WERI-Rb-1 (cell line): Measurements from ENCODE around the gene TRAM2.
A peak's percentile ranks its signal among the peaks of the same experiment; 100 is the strongest.

Source experiments
- DNase-seq: peaks from one replicate; pipeline ENCODE4 v3.0.0-alpha.2; 2020
- H3K27ac ChIP-seq: fragments of 250-450 bp; sonication (Bioruptor Pico); 2 replicates; pipeline ENCODE4 v1.5.1; 2020; ENCODE audit warnings: mild to moderate bottlenecking, moderate library complexity
- H3K27me3 ChIP-seq: fragments of 250-450 bp; sonication (Bioruptor Pico); 2 replicates; pipeline ENCODE4 v1.5.1; 2021; ENCODE audit warnings: mild to moderate bottlenecking, low read depth, moderate library complexity; ENCODE audit not compliant: insufficient read depth, severe bottlenecking
- H3K36me3 ChIP-seq: fragments of 250-450 bp; sonication (Bioruptor Pico); 2 replicates; pipeline ENCODE4 v1.5.1; 2020; ENCODE audit warnings: mild to moderate bottlenecking, moderate library complexity
- H3K4me3 ChIP-seq: 2 replicates; pipeline ENCODE4 v1.5.1; 2011; ENCODE audit warnings: low read depth, mild to moderate bottlenecking, control low read depth, low read length
- H3K9me3 ChIP-seq: fragments of 250-450 bp; sonication (Bioruptor Pico); 2 replicates; pipeline ENCODE4 v1.5.1; 2021; ENCODE audit warnings: mild to moderate bottlenecking, moderate library complexity; ENCODE audit not compliant: severe bottlenecking
- CTCF ChIP-seq: IDR thresholded peaks from 2 replicates; pipeline ENCODE4 v1.5.1; 2011; ENCODE audit warnings: low read depth, mild to moderate bottlenecking, control low read depth, inconsistent platforms, low read length

Gene TRAM2

GRCh38 chr6:52518279-52518945, 58.4 kb downstream of the TRAM2 start:
- Histone ChIP-seq H3K4me3 (no peak overlapping the region), H3K27ac (no peak overlapping the region), H3K36me3 (peaks cover 33% of the 10 kb centered on the region), H3K27me3 (no peaks in the 10 kb centered on the region), H3K9me3 (no peaks in the 10 kb centered on the region)
- TF ChIP-seq CTCF, result no peak
- DNase-seq, result no peak

GRCh38 chr6:52517502-52518278, 59.2 kb downstream of the TRAM2 start:
- DNase-seq, result peak; percentile 28
- Histone ChIP-seq H3K9me3 (no peaks in the 10 kb centered on the region), H3K4me3 (no peak overlapping the region), H3K27me3 (no peaks in the 10 kb centered on the region), H3K36me3 (peaks cover 33% of the 10 kb centered on the region), H3K27ac (no peak overlapping the region)
- TF ChIP-seq CTCF, result no peak

GRCh38 chr6:52516943-52517342, 59.9 kb downstream of the TRAM2 start:
- peaks cover 37% of the 10 kb centered on the region for H3K36me3 ChIP-seq

GRCh38 chr6:52516269-52516668, 60.6 kb downstream of the TRAM2 start:
- no peaks in the 10 kb centered on the region for H3K9me3 ChIP-seq
- H3K27me3 ChIP-seq, result no peaks in the 10 kb centered on the region
- peaks cover 41% of the 10 kb centered on the region for H3K36me3 ChIP-seq
- H3K4me3 ChIP-seq, result no peak overlapping the region
- no peak overlapping the region for H3K27ac ChIP-seq
- DNase-seq, result no peak
- no peak for TF ChIP-seq CTCF

More at GRCh38 chr6:52516943-52517342, 59.9 kb downstream of the TRAM2 start:
- no peak for TF ChIP-seq CTCF
- no peaks in the 10 kb centered on the region for H3K27me3 ChIP-seq
- no peaks in the 10 kb centered on the region for H3K9me3 ChIP-seq
- no peak overlapping the region for H3K4me3 ChIP-seq
- H3K27ac ChIP-seq, result no peak overlapping the region
- DNase-seq, result no peak

- TF ChIP-seq CTCF, result no peak
- Histone ChIP-seq H3K36me3 (peaks cover 49% of the 10 kb centered on the region), H3K27me3 (no peaks in the 10 kb centered on the region), H3K4me3 (no peak overlapping the region), H3K27ac (no peak overlapping the region), H3K9me3 (no peaks in the 10 kb centered on the region)
- no peak for DNase-seq
These were observed 61.5 kb downstream of the TRAM2 start for GRCh38 chr6:52515219-52515960.
